H1 (cell line): Measurements from ENCODE around the gene PLA2G1B. TPM values are rescaled to one million over a fixed set of nuclear protein-coding genes. Genes with fewer than 3 reads are reported as not detected.

Source experiments
- BCL11A ChIP-seq, 2 experiments: IDR thresholded peaks; one replicate each; pipeline ENCODE4 v1.6.1; 2011; ENCODE audit warnings: low read depth in 2 of 2, low read length in 2 of 2, mild to moderate bottlenecking in 2 of 2
- JUN ChIP-seq: IDR thresholded peaks from 2 replicates; pipeline ENCODE4 v1.6.1; 2011; ENCODE audit warnings: low read depth, mild to moderate bottlenecking, improper control_type of control experiment, low read length
- polyA plus RNA-seq, 7 experiments: library from polyadenylated mRNA; depleted of rRNA in 3 of 7; stranded (reverse) in 5 of 7; unstranded in 2 of 7; fragments of >200 nt in 5 of 7; fragments of 200-250 nt in 2 of 7; gene quantifications; 1 replicate in 5 of 7; 2 replicates in 1 of 7; 4 replicates in 1 of 7; pipeline versions ENCODE4 v1.2.1 to v1.2.3, GENCODE V29; 2011 to 2013; ENCODE audit warnings: missing spikeins in 2 of 7, mixed read lengths in 2 of 7
- total RNA-seq: library from RNA; stranded (reverse); fragmentation: NEBNext Ultra II Directional; extraction: Animal tissue kit (Norgen Biotek cat#: 25700); gene quantifications from 2 replicates; pipeline ENCODE4 v1.2.1, GENCODE V29; 2021

Gene PLA2G1B
- total and polyA plus RNA-seq, 2 of the 8 experiments (the other 6 are each of a cell fraction or from before 2014, with no cell fraction given): not detected

DNA sequence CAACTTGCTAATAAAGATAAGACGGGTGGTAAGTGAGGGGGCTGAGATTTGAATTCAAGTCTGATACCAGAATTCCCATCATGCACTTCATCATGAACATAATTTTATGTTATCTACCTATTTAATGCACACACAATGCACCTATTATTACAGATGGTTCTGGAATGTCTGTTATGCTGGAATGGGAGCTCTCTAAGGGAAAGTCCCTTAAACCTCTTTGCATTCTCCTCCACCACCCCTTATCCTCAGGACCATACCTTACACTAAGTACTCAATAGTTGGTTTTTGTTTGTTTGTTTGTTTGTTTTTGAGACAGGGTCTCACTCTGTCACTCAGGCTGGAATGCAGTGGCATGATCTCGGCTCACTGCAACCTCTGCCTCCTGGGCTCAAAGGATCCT is 48.4 kb upstream of the PLA2G1B start (continued):
- TF ChIP-seq BCL11A (IDR thresholded peaks at IDR 0.05; ENCODE audit: low read depth in 2 of 2, low read length in 2 of 2): no peak
- TF ChIP-seq JUN: no peak
- TF ChIP-seq, all 59 proteins: peak for 0
